PC-9 (cell line): Measurements from ENCODE around the gene RPP25L. TPM values are rescaled to one million over a fixed set of nuclear protein-coding genes. Genes with fewer than 3 reads are reported as not detected.

Experiments
- BruUV-seq: library from RNA; stranded (reverse); fragments of 400-500 nt; replicated peaks from 2 replicates; lab custom pipeline; 2021; lab: Mats Ljungman, UMichigan
- CTCF ChIA-PET: fragments of 300-600 bp; sonication (Branson Sonifier 250); formaldehyde crosslinking; loops from one replicate; lab custom pipeline; 2022; ENCODE audit warnings: antibody characterized with exemption; lab: Charles Lee
- POLR2A ChIA-PET: fragments of 300-600 bp; sonication (Branson Sonifier 250); formaldehyde crosslinking; loops from one replicate; lab custom pipeline; 2022; ENCODE audit warnings: antibody characterized with exemption; ENCODE audit not compliant: unreplicated experiment; lab: Charles Lee
- DNase-seq, 2 experiments: peaks; one replicate each; pipeline versions ENCODE4 v3.0.0 to v3.0.0-alpha.2; 2015 to 2022; ENCODE audit warnings: mixed read lengths in 1 of 2
- H2AFZ ChIP-seq: fragments of 200-600 bp; sonication (generic); 2 replicates; pipeline ENCODE4 v1.8.1; 2017; ENCODE audit warnings: antibody characterized with exemption
- H3F3A ChIP-seq: fragments of 200-600 bp; sonication (generic); 2 replicates; pipeline ENCODE4 v1.8.1; 2017; ENCODE audit warnings: antibody characterized with exemption, mild to moderate bottlenecking, low read depth; ENCODE audit not compliant: insufficient read depth
- H3K27ac ChIP-seq: fragments of 200-600 bp; sonication (generic); 2 replicates; pipeline ENCODE4 v1.6.1; 2016; ENCODE audit warnings: mixed run types
- H3K27me3 ChIP-seq: fragments of 200-600 bp; sonication (generic); 2 replicates; pipeline ENCODE4 v1.6.1; 2016; ENCODE audit warnings: low read depth, mixed run types; ENCODE audit not compliant: insufficient read depth
- H3K36me3 ChIP-seq: fragments of 200-600 bp; sonication (generic); 2 replicates; pipeline ENCODE4 v1.6.1; 2016; ENCODE audit warnings: low read depth, mixed run types
- H3K4me1 ChIP-seq: fragments of 200-600 bp; sonication (generic); replicated peaks from 2 replicates; pipeline ENCODE4 v1.6.1; 2016; ENCODE audit warnings: mixed run types; ENCODE audit not compliant: insufficient read depth
- H3K4me2 ChIP-seq: fragments of 200-600 bp; sonication (generic); 2 replicates; pipeline ENCODE4 v1.6.1; 2017; ENCODE audit warnings: mixed run types
- H3K4me3 ChIP-seq: fragments of 200-600 bp; sonication (generic); 2 replicates; pipeline ENCODE4 v1.6.1; 2016; ENCODE audit warnings: mixed run types
- H3K79me2 ChIP-seq: fragments of 200-600 bp; sonication (generic); 2 replicates; pipeline ENCODE4 v1.6.1; 2017; ENCODE audit warnings: low read depth, mixed run types
- H3K9me2 ChIP-seq: fragments of 200-600 bp; sonication (generic); 2 replicates; pipeline ENCODE4 v1.8.1; 2017; ENCODE audit warnings: mild to moderate bottlenecking; ENCODE audit not compliant: insufficient read depth
- H3K9me3 ChIP-seq: fragments of 200-600 bp; sonication (generic); 2 replicates; pipeline ENCODE4 v1.8.1; 2016; ENCODE audit warnings: low read depth; ENCODE audit not compliant: insufficient read depth
- H4K20me1 ChIP-seq: fragments of 200-600 bp; sonication (generic); 2 replicates; pipeline ENCODE4 v1.8.1; 2017; ENCODE audit not compliant: insufficient read depth
- EZH2 ChIP-seq: fragments of 200-600 bp; sonication (generic); IDR thresholded peaks from 2 replicates; pipeline ENCODE4 v1.8.0; 2017; ENCODE audit warnings: antibody characterized with exemption, low read depth
- intact Hi-C: fragments of 100-400 bp; cut with micrococcal nuclease; formaldehyde crosslinking; loops from one replicate; pipeline ENCODE4 v1.10.0; 2022; ENCODE audit not compliant: unreplicated experiment
- total RNA-seq: library from RNA; stranded (reverse); gene quantifications from 2 replicates; pipeline ENCODE4 v1.2.3, GENCODE V29; 2021
- TF ChIP-seq, protein P1 (sequence below): fragments of 200-600 bp; sonication (generic); conservative IDR thresholded peaks from 2 replicates; pipeline ENCODE4 v1.6.1; 2017; ENCODE audit warnings: mixed run types, antibody characterized with exemption, mild to moderate bottlenecking, moderate library complexity

The RPP25L gene
- total RNA-seq, 1 experiment from 2014 or later: 15.6 TPM

DNA sequence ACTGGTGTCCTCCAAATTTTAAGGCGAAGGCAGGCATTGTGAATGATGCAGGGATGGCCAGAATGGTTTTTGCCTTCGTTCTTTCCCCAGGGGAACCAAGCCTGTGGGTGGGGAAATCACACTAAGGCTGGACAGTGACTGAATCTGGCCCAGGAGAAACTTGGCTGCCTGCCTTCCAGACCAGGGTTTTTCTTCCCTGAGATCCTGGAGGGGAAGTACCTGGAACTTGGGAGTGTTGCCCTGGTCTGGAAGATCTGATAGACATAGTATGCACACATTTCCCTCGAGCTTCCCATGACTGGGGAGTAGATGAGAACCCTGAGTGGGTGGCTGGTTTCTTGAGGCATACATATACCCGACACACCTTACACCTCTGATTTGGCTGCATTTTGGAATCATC is 39.4 kb upstream of the RPP25L start:
- peak overlapping the region; percentile 74 for H3K4me2 ChIP-seq
- TF ChIP-seq, protein P1, sequence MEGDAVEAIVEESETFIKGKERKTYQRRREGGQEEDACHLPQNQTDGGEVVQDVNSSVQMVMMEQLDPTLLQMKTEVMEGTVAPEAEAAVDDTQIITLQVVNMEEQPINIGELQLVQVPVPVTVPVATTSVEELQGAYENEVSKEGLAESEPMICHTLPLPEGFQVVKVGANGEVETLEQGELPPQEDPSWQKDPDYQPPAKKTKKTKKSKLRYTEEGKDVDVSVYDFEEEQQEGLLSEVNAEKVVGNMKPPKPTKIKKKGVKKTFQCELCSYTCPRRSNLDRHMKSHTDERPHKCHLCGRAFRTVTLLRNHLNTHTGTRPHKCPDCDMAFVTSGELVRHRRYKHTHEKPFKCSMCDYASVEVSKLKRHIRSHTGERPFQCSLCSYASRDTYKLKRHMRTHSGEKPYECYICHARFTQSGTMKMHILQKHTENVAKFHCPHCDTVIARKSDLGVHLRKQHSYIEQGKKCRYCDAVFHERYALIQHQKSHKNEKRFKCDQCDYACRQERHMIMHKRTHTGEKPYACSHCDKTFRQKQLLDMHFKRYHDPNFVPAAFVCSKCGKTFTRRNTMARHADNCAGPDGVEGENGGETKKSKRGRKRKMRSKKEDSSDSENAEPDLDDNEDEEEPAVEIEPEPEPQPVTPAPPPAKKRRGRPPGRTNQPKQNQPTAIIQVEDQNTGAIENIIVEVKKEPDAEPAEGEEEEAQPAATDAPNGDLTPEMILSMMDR: no peak
- no peak for TF ChIP-seq EZH2
- no peak for DNase-seq
- peak overlapping the region; percentile 54; the same call in 1 of the 2 replicates for H3K4me3 ChIP-seq
- H3K27ac ChIP-seq: 0 out of 2 replicates have a peak overlapping the region, but pooled peaks have one; percentile 19
- no peaks in the 10 kb centered on the region for H3K9me3 ChIP-seq
- peaks cover 7% of the 10 kb centered on the region; the same call in 1 of the 2 replicates for H3F3A ChIP-seq
- TSS peak; percentile 95 for BruUV-seq
- CTCF ChIA-PET: interaction anchor here (0.5 kb wide), 1 partner anchor 37 kb away, joined by 3 read pairs; no protein-coding TSS in a partner anchor
- peak overlapping the region; percentile 77 for H2AFZ ChIP-seq
- POLR2A ChIA-PET: interaction anchor here (0.6 kb wide), 1 partner anchor 1361 kb away, joined by 6 read pairs; the partner anchor contains the start of gene NFX1
- peaks cover 10% of the 10 kb centered on the region; the same call in 1 of the 2 replicates for H3K79me2 ChIP-seq
- H3K4me1 ChIP-seq: peaks cover 19% of the 10 kb centered on the region
- H4K20me1 ChIP-seq: no peaks in the 10 kb centered on the region
- H3K27me3 ChIP-seq: no peaks in the 10 kb centered on the region
- H3K36me3 ChIP-seq: no peaks in the 10 kb centered on the region
- intact Hi-C loops: no loop called here
- no peaks in the 10 kb centered on the region for H3K9me2 ChIP-seq

DNA sequence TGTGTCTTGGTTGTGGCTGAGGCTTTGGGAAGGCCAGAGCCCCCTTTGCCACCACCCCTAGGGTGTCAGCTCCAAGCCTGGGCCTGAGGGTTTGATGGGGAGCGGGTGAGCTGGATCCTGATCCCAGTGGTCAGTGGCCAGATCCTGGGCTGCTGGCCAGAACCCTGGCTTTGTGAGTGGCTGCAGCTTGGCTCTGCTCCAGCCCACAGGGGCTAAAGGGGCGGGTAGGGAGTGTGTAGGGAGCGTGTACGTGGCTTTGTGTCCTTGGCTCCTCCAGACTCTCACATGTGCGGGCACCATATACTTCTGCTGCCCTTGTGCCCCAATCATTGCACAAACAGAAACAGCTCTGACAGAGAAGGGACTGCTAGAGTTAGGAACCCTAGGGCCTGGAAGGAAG is 38.9 kb upstream of the RPP25L start:
- Histone ChIP-seq H3K4me2 (no peak overlapping the region), H4K20me1 (no peaks in the 10 kb centered on the region; the same call in 1 of the 2 replicates), H3K4me1 (peaks cover 23% of the 10 kb centered on the region), H3F3A (peaks cover 11% of the 10 kb centered on the region; the same call in 1 of the 2 replicates), H3K27me3 (no peaks in the 10 kb centered on the region), H3K36me3 (no peaks in the 10 kb centered on the region), H3K4me3 (no peak overlapping the region), H2AFZ (no peak overlapping the region), H3K27ac (no peak overlapping the region), H3K9me3 (no peaks in the 10 kb centered on the region), H3K79me2 (peaks cover 10% of the 10 kb centered on the region; the same call in 1 of the 2 replicates), H3K9me2 (no peaks in the 10 kb centered on the region)
- POLR2A ChIA-PET: interaction anchor here (0.6 kb wide), 1 partner anchor 14 kb away, joined by 3 read pairs; no protein-coding TSS in a partner anchor
- no peak for DNase-seq
- TF ChIP-seq EZH2: no peak
- TF ChIP-seq, protein P1: no peak
- CTCF ChIA-PET: interaction anchor here (0.5 kb wide), 1 partner anchor 37 kb away, joined by 3 read pairs; no protein-coding TSS in a partner anchor
- no TSS peak for BruUV-seq
- intact Hi-C loops: no loop called here

DNA sequence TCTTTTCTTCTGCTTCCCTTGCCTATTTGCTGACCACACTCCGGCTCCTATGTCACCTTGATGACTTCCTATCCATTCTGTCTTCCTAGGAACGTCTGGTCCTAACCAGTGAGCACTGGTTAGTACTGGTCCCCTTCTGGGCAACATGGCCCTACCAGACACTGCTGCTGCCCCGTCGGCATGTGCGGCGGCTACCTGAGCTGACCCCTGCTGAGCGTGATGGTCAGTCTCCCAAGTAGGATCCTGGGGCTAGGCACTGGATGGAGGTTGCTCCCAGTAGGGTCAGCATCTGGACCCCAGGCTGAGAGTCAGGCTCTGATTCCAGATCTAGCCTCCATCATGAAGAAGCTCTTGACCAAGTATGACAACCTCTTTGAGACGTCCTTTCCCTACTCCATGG is 36.8 kb upstream of the RPP25L start:
- BruUV-seq: no TSS peak
- H3K36me3 ChIP-seq: no peaks in the 10 kb centered on the region
- DNase-seq: no peak
- H3K4me3 ChIP-seq: no peak overlapping the region
- ChIA-PET POLR2A (no interaction called here), CTCF (no interaction called here)
- peaks cover 28% of the 10 kb centered on the region for H3K4me1 ChIP-seq
- peaks cover 10% of the 10 kb centered on the region; the same call in 1 of the 2 replicates for H3K79me2 ChIP-seq
- no peaks in the 10 kb centered on the region; the same call in 1 of the 2 replicates for H4K20me1 ChIP-seq
- H3K27ac ChIP-seq: no peak overlapping the region
- no peaks in the 10 kb centered on the region for H3K9me3 ChIP-seq
- no peaks in the 10 kb centered on the region for H3K9me2 ChIP-seq
- no peaks in the 10 kb centered on the region for H3K27me3 ChIP-seq
- intact Hi-C loops: no loop called here
- H3F3A ChIP-seq: peaks cover 11% of the 10 kb centered on the region; the same call in 1 of the 2 replicates
- no peak overlapping the region for H3K4me2 ChIP-seq
- no peak overlapping the region for H2AFZ ChIP-seq
- TF ChIP-seq EZH2: no peak
- TF ChIP-seq, protein P1: no peak
